ENCODE data around the gene RAG1.

DNA sequence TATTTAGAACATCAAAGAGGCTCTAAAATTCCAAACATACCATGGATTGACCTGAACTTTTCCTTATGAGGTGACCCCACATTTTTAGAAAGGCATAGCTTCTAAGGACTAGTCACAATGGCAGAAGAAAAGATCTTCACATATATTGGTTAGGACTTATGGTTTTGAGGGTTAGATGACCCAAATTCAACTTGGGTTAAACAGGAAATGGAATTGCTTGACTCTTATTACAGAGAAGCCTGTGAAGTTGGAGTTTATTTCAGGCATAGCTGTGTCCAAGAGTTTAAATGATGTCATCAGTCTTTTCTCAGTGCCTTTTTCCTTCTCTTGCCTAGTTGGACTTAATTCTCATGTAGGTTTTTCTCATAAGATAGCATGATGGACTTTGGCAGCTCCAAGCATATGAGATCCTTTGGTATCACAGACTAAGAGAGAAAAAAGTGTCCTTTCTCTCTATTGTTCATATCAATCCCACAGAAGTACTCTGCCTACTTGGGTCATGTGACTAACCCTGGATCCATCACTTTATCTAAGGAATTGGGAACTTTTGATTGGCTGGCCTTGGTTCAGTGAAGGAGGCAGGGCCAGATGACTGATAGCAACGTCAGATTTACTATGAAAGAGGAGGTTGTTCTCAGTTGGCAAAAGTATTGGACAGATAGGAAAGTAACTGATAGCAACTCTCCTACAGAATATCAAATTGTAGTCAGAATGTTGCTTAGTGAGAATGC lies 17.3 kb upstream of the RAG1 start:
- TF ChIP-seq EP300 (IDR thresholded peaks at IDR 0.05), result no peak
- no peak for TF ChIP-seq POLR2A (IDR thresholded peaks at IDR 0.05)
- TF ChIP-seq, protein P1, sequence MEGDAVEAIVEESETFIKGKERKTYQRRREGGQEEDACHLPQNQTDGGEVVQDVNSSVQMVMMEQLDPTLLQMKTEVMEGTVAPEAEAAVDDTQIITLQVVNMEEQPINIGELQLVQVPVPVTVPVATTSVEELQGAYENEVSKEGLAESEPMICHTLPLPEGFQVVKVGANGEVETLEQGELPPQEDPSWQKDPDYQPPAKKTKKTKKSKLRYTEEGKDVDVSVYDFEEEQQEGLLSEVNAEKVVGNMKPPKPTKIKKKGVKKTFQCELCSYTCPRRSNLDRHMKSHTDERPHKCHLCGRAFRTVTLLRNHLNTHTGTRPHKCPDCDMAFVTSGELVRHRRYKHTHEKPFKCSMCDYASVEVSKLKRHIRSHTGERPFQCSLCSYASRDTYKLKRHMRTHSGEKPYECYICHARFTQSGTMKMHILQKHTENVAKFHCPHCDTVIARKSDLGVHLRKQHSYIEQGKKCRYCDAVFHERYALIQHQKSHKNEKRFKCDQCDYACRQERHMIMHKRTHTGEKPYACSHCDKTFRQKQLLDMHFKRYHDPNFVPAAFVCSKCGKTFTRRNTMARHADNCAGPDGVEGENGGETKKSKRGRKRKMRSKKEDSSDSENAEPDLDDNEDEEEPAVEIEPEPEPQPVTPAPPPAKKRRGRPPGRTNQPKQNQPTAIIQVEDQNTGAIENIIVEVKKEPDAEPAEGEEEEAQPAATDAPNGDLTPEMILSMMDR (IDR thresholded peaks at IDR 0.05), result no peak
